IPS-20b (cell line): ENCODE data around the gene GLP2R.
"Not testable (repeated sequence)": the region's sequence is repeated elsewhere in the genome, so short reads cannot be mapped to it uniquely, and the experiment has no call there.

ENCODE experiments used
- H3K27ac ChIP-seq: one replicate; pipeline ENCODE4 v1.5.1; 2013; ENCODE audit warnings: low read length
- H3K27me3 ChIP-seq: 2 replicates; pipeline ENCODE4 v1.6.1; 2013; ENCODE audit warnings: mild to moderate bottlenecking, low read length, inconsistent platforms; ENCODE audit not compliant: insufficient read depth
- H3K36me3 ChIP-seq: 2 replicates; pipeline ENCODE4 v1.6.1; 2013; ENCODE audit warnings: low read depth, mild to moderate bottlenecking, inconsistent platforms, low read length, moderate library complexity; ENCODE audit not compliant: insufficient read depth
- H3K4me1 ChIP-seq: 2 replicates; pipeline ENCODE4 v1.6.1; 2013; ENCODE audit warnings: mild to moderate bottlenecking, control low read depth, inconsistent platforms, low read length, moderate library complexity; ENCODE audit not compliant: insufficient read depth
- H3K4me3 ChIP-seq: 2 replicates; pipeline ENCODE4 v1.5.1; 2013; ENCODE audit warnings: mild to moderate bottlenecking, low read length, inconsistent platforms
- H3K9ac ChIP-seq: 2 replicates; pipeline ENCODE4 v1.6.1; 2013; ENCODE audit warnings: low read depth, mild to moderate bottlenecking, inconsistent platforms, low read length, moderate library complexity
- H3K9me3 ChIP-seq: 2 replicates; pipeline ENCODE4 v1.6.1; 2013; ENCODE audit warnings: mild to moderate bottlenecking, low read depth, low read length, inconsistent platforms; ENCODE audit not compliant: insufficient read depth

GLP2R gene

DNA sequence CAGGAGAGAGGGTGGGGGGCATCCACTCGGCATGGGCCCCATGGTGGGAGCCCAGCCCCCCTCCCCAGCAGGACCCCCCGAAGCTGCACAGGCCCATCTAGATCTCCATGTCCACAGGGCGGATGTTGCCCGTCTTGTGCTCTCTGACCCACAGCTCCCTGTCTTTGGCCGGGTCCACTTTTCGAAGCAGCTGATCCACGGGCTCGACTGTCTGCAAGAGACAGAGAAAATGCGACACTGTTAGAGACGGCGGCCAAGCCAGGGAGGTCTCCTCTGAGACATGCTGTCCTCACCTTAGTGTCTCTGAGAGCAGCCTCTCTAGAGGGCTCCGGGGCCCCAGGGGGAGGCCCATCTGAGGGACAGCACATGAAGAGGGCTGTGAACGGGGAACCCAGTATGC is 91.4 kb downstream of the GLP2R start:
- no peaks in the 10 kb centered on the region for H3K9me3 ChIP-seq
- no peaks in the 10 kb centered on the region for H3K4me1 ChIP-seq
- no peak overlapping the region for H3K9ac ChIP-seq
- no peaks in the 10 kb centered on the region for H3K27me3 ChIP-seq
- H3K27ac ChIP-seq = no peak overlapping the region
- H3K4me3 ChIP-seq = no peak overlapping the region
- H3K36me3 ChIP-seq = no peaks in the 10 kb centered on the region

GRCh38 chr17:9917801-9918200 is 92.1 kb downstream of the GLP2R start:
- H3K9me3 ChIP-seq = no peaks in the 10 kb centered on the region
- H3K27ac ChIP-seq = no peak overlapping the region
- no peaks in the 10 kb centered on the region for H3K36me3 ChIP-seq
- H3K27me3 ChIP-seq = no peaks in the 10 kb centered on the region
- no peaks in the 10 kb centered on the region for H3K4me1 ChIP-seq
- no peak overlapping the region for H3K4me3 ChIP-seq
- H3K9ac ChIP-seq = no peak overlapping the region

DNA sequence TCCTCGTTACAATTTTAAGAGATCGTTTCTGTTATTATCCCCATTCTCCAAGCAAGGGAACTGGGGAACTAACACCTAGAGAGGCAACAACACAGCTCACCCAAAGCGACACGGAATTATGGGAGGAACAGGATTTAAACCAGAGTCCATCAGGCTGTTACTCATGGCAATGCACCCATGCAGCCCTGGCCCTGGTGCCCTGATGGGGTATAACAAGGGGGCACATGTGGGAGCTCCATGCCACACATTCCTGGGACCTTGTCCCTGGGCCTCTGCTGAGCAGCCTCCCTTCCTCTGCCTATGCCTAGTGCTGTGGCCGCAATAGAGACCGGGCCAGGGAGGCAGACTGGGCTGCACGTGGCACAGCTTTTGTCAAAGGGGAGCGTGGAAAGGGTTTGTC is 92.6 kb downstream of the GLP2R start:
- Histone ChIP-seq H3K4me1 (no peaks in the 10 kb centered on the region), H3K9me3 (no peaks in the 10 kb centered on the region), H3K36me3 (no peaks in the 10 kb centered on the region), H3K27ac (no peak overlapping the region), H3K27me3 (no peaks in the 10 kb centered on the region), H3K9ac (no peak overlapping the region), H3K4me3 (no peak overlapping the region)

- H3K36me3 ChIP-seq = no peaks in the 10 kb centered on the region
Observed at GRCh38 chr17:9918804-9919352, 93.2 kb downstream of the GLP2R start.

DNA sequence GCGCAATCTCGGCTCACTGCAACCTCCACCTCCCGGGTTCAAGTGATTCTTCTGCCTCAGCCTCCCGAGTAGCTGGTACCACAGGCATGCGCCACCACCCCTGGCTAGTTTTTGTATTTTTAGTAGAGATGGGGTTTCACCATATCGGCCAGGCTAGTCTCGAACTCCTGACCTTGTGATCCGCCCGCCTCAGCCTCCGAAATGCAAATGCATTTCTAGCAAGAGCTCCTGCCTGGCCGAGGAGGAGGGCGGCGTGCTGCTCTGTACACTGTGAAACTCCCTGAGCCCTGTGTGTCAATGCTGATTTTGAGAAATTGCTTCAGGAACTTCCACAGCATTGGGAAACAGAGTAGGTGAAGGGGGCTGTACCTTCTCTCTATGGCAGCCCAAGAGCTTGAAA is 95.5 kb downstream of the GLP2R start:
- not testable (repeated sequence) for H3K36me3 ChIP-seq, H3K9me3 ChIP-seq, H3K9ac ChIP-seq, H3K4me1 ChIP-seq, H3K27ac ChIP-seq, H3K4me3 ChIP-seq, H3K27me3 ChIP-seq

More at GRCh38 chr17:9918804-9919352, 93.2 kb downstream of the GLP2R start:
- Histone ChIP-seq H3K27me3 (no peaks in the 10 kb centered on the region), H3K9ac (no peak overlapping the region), H3K4me1 (no peaks in the 10 kb centered on the region), H3K4me3 (no peak overlapping the region), H3K9me3 (no peaks in the 10 kb centered on the region), H3K27ac (no peak overlapping the region)

DNA sequence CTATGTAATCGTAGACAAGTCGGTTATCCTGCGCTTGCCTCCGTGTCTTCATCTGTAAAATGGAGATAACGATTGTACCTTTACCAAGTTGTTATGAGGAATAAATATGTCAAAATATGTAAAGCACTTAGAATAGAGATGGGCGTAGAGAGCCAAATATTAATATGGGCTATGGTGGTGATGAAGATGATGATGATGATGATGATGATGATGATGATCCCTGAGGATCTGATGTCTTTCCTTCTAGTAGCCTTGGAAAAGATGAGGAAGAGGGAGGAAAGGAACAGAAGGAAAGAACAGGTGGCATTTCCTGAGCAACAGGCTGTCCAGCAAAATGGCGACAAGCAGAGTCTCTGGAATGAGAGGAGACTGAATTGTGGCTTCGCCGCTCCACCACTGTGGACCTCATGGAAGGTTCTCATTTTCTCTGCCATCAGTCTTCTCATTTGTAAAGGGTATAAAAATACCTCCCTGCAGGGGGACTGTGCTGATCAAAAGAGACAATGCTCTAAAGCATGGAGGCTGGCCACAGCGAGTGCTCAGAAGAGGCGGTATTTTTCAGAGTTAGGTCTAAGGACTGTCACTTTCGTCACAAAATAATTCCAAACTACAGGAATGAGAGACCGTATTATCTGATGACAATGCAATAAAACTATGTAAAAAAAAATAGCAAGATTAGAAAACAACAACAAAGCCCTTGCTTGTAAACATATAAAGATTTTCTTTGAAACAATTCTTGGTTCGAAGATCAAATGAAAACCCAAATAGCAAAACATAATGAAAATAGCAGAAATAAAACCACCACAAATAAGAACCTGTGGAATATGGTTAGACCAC is 96.5 kb downstream of the GLP2R start:
- Histone ChIP-seq H3K27ac (no peak overlapping the region), H3K4me3 (no peak overlapping the region)

DNA sequence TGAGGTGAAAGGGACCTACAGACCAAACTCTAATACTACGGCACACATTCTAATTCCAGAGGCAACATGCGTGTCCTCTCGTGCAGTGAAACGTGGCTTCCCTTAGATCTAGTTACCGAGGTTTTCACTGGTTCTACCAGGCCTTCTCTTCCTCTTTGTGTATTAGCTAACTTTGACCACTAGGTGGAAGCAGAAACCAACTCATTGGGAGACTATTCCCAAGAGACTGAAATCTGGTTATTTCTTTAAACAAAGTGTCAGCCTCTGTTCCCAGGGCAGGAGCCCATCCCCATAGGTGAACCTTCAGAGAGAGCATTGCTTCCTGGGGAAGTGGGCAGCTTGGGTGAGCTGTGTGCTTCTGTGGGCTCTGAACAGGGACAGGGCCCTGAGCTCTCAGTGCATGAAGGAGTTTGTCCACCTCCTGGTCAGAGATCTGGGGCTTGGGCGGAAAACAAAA is 99.0 kb downstream of the GLP2R start:
- H3K27me3 ChIP-seq = no peaks in the 10 kb centered on the region
- no peak overlapping the region for H3K4me3 ChIP-seq
- H3K9me3 ChIP-seq = no peaks in the 10 kb centered on the region
- H3K9ac ChIP-seq = no peak overlapping the region
- H3K27ac ChIP-seq = no peak overlapping the region
- H3K4me1 ChIP-seq = no peaks in the 10 kb centered on the region
- no peaks in the 10 kb centered on the region for H3K36me3 ChIP-seq

More for the DNA sequence above, 96.5 kb downstream of the GLP2R start:
- H3K9ac ChIP-seq = no peak overlapping the region
- H3K9me3 ChIP-seq = no peaks in the 10 kb centered on the region
- no peaks in the 10 kb centered on the region for H3K4me1 ChIP-seq
- H3K36me3 ChIP-seq = no peaks in the 10 kb centered on the region
- H3K27me3 ChIP-seq = no peaks in the 10 kb centered on the region

DNA sequence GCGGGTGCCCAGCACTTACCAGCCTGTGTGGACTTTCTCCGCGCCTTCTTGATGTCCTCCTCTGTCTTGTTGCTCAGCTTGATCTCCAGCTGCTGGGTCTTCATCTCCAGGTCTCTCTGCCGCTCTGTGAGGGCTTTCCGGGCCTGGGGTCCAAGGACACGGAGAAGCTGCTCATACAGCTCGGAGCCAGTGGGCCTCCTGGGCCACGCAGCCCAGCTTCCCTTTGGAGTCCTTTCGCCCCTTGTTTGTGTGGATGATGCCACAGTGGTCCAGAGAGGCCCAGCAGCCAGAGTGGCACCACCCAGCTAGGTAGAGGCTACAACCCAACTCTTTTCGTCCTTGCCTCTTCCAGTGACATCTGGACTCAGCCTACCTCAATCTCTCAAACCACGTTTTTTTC is 99.7 kb downstream of the GLP2R start:
- no peak overlapping the region for H3K4me3 ChIP-seq
- H3K27me3 ChIP-seq = no peaks in the 10 kb centered on the region
- no peaks in the 10 kb centered on the region for H3K9me3 ChIP-seq
- H3K27ac ChIP-seq = no peak overlapping the region
- H3K9ac ChIP-seq = no peak overlapping the region
- no peaks in the 10 kb centered on the region for H3K4me1 ChIP-seq
- no peaks in the 10 kb centered on the region for H3K36me3 ChIP-seq

DNA sequence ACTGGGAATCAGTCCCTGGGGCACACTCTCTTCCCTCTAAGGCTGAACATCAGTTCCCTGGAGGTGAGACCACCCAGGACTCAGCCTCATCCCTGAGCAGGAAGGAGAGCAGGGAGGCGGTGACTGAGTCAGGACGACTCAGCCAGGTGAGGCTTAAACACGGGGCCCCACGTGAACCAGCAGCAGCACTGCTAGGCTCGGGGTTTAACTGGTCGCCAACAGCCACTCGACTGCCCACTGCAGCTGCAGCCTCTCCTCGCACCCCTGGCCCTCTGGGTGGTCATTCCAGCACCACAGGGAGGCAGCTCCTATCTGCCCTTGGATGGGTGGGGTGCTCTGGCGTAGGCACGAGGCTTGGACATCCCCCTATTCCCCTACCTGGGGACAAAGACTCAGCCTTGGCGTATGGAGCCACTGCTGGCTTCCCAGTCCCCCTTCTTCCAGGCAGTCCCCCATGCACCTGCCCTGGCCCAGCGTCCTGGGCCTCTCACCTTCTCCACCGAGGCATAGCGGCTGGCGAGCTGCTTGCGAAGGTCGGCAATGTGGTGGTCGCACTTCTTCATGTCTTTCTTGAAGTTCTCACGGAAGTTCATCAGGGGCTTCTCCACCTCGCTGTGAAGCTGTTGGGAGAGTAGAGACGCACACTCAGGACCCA is 100.6 kb downstream of the GLP2R start:
- no peaks in the 10 kb centered on the region for H3K36me3 ChIP-seq
- no peak overlapping the region for H3K27ac ChIP-seq
- H3K9me3 ChIP-seq = no peaks in the 10 kb centered on the region
- H3K4me3 ChIP-seq = no peak overlapping the region
- H3K27me3 ChIP-seq = no peaks in the 10 kb centered on the region
- no peak overlapping the region for H3K9ac ChIP-seq
- H3K4me1 ChIP-seq = no peaks in the 10 kb centered on the region

DNA sequence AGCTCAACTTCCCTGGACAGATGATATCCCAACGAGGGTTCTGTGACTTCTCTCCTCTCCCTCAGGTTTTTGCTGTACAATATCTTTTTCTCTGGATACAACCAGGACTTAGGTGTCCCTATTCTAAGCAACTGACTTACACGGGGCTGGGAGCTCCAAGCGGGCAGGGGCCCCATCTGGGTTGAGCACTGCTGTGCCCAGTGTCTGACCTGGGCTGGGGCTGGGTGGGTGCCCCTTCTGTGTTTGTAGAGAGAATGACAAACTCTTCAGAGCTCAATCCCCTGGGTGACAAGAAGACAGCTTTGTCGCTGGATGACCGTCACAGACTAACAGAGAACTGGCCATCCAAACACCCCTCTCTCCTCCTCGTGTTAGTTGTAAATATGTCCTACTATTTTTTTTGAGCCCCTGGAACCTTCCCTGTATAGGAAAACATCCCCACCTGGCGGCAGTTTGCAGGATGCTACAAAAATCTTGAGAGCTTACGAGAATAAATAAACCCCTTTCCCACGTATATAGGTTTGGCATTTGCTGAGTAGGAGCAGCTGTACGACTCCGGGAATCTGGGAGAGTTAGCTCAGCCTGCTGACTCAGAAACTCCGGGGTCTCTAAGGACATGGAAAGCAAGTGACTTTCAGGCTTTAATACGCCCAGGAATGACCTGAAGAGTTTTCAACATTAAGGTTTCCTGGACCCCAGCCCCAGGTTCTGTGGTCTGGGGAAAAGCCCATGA is 103.0 kb downstream of the GLP2R start:
- H3K4me1 ChIP-seq = no peaks in the 10 kb centered on the region
- no peak overlapping the region for H3K4me3 ChIP-seq
- no peaks in the 10 kb centered on the region for H3K36me3 ChIP-seq
- no peaks in the 10 kb centered on the region for H3K9me3 ChIP-seq
- H3K9ac ChIP-seq = no peak overlapping the region; the same call in 1 of the 2 replicates
- no peak overlapping the region for H3K27ac ChIP-seq
- no peaks in the 10 kb centered on the region for H3K27me3 ChIP-seq

- Histone ChIP-seq H3K9ac (no peak overlapping the region), H3K27me3 (no peaks in the 10 kb centered on the region), H3K36me3 (no peaks in the 10 kb centered on the region), H3K4me1 (no peaks in the 10 kb centered on the region), H3K27ac (no peak overlapping the region), H3K4me3 (no peak overlapping the region), H3K9me3 (no peaks in the 10 kb centered on the region)
Observed at GRCh38 chr17:9929871-9930270, 104.1 kb downstream of the GLP2R start.
